ENCODE measurements around the gene ARHGAP5.

ARHGAP5 gene

DNA sequence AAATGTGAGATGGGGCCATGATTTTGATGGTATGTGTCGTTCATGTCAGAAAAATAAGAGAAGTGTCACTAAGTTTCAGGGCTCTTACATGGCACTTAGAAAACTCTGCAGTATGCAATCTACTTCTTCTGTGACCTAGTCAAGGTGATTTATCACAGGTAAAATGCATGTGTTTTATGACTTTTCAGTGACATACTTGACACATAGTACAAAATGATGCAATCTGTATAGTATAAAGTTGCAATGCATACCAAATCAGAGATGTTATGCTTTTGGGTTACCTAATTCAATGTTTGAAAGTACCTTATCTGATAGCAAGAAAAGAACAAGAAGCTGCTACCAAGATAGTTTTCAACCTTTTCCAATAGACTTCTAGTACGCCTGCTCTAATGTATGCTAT lies 21.9 kb upstream of the ARHGAP5 start:
- no peak for DNase-seq
- H3K4me3 Mint-ChIP-seq: no peak overlapping the region
- no peaks in the 10 kb centered on the region for H3K4me1 Mint-ChIP-seq (ENCODE audit: low read depth in 2 of 2)
- H3K36me3 Mint-ChIP-seq (ENCODE audit: insufficient read depth): no peaks in the 10 kb centered on the region
- H3K27ac Mint-ChIP-seq: no peak overlapping the region
- H3K27me3 Mint-ChIP-seq: peaks cover 31 to 36% of the 10 kb centered on the region in 2 donors
- no peak for ATAC-seq (replicated peaks)
- H3K9me3 Mint-ChIP-seq: no peaks in the 10 kb centered on the region

GRCh38 chr14:32059702-32060101 lies 17.4 kb upstream of the ARHGAP5 start:
- no peaks in the 10 kb centered on the region for H3K4me1 Mint-ChIP-seq (ENCODE audit: low read depth in 2 of 2)
- peaks cover 35 to 42% of the 10 kb centered on the region in 2 donors for H3K27me3 Mint-ChIP-seq
- ATAC-seq (replicated peaks) (no peak), DNase-seq (no peak)
- no peaks in the 10 kb centered on the region for H3K9me3 Mint-ChIP-seq
- no peak overlapping the region for H3K4me3 Mint-ChIP-seq
- H3K36me3 Mint-ChIP-seq (ENCODE audit: insufficient read depth): no peaks in the 10 kb centered on the region
- H3K27ac Mint-ChIP-seq: no peak overlapping the region

- no peaks in the 10 kb centered on the region for H3K36me3 Mint-ChIP-seq (ENCODE audit: insufficient read depth)
- H3K4me3 Mint-ChIP-seq: no peak overlapping the region
- no peaks in the 10 kb centered on the region for H3K4me1 Mint-ChIP-seq (ENCODE audit: low read depth in 2 of 2)
- ATAC-seq (replicated peaks): no peak
- H3K27me3 Mint-ChIP-seq: peaks cover 8% of the 10 kb centered on the region in 2 donors
- DNase-seq: no peak
- H3K9me3 Mint-ChIP-seq: no peaks in the 10 kb centered on the region
- H3K27ac Mint-ChIP-seq: no peak overlapping the region
Measured at GRCh38 chr14:32064931-32065330, 12.2 kb upstream of the ARHGAP5 start.

DNA sequence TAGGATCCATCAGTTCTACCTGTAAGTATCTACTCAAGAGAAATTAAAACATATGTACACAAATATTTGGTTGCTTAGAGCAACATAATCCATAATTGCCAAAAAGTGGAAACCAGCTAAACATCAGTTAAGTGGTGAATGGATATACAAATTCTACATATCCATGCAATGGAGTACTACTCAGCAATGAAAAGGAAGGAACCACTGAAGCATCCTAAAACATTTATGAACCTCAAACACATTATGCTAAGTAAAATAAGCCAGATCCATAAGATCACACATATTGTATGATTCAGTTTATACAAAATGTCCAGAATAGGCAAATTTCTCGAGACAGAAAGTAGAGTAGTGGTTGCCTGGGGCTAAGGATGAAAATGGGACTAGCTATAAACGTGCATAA lies 8.4 kb upstream of the ARHGAP5 start:
- ATAC-seq (replicated peaks) (no peak), DNase-seq (no peak)
- Mint-ChIP-seq H3K27me3 (peaks cover 0 to 6% of the 10 kb centered on the region in 2 donors), H3K36me3 (ENCODE audit: insufficient read depth) (no peaks in the 10 kb centered on the region), H3K27ac (no peak overlapping the region), H3K4me1 (ENCODE audit: low read depth in 2 of 2) (peaks cover 1 to 2% of the 10 kb centered on the region in 2 donors), H3K4me3 (no peak overlapping the region), H3K9me3 (no peaks in the 10 kb centered on the region)

GRCh38 chr14:32070282-32070681 lies 6.8 kb upstream of the ARHGAP5 start:
- peaks cover 1 to 3% of the 10 kb centered on the region in 2 donors for H3K4me1 Mint-ChIP-seq (ENCODE audit: low read depth in 2 of 2)
- no peak for ATAC-seq (replicated peaks)

DNA sequence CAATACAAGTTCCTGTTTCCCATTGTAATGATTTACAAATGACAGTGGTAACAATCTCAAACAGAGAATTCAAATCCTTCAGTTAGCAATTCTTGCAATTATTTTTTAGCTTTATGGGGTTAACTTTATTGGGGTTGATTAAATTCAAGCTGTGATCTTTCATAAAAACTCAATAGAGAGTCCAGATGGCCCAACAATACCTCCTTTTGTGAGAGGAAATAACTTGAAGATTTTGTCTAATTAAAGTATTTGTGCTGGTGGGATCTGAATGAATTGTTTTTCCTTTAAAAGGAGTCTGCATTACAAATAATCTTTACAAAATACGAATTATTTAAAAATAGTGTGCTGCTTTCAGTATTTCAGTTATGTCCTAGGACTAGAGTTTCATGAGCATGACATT lies 4.4 kb upstream of the ARHGAP5 start:
- ATAC-seq (replicated peaks) (no peak), DNase-seq (no peak)
- Mint-ChIP-seq H3K4me3 (no peak overlapping the region), H3K27me3 (no peaks in the 10 kb centered on the region), H3K36me3 (ENCODE audit: insufficient read depth) (peaks cover 4% of the 10 kb centered on the region), H3K9me3 (no peaks in the 10 kb centered on the region), H3K4me1 (ENCODE audit: low read depth in 2 of 2) (peaks cover 6 to 7% of the 10 kb centered on the region in 2 donors), H3K27ac (no peak overlapping the region)

More at GRCh38 chr14:32070282-32070681, 6.8 kb upstream of the ARHGAP5 start:
- DNase-seq: no peak
- Mint-ChIP-seq H3K9me3 (no peaks in the 10 kb centered on the region), H3K27me3 (no peaks in the 10 kb centered on the region), H3K27ac (no peak overlapping the region), H3K4me3 (no peak overlapping the region), H3K36me3 (ENCODE audit: insufficient read depth) (no peaks in the 10 kb centered on the region)

- Mint-ChIP-seq H3K9me3 (no peaks in the 10 kb centered on the region), H3K4me1 (ENCODE audit: low read depth in 2 of 2) (peaks cover 15% of the 10 kb centered on the region in 2 donors), H3K27ac (peak overlapping the region in 1 of 2 donors; percentile 13), H3K4me3 (no peak overlapping the region), H3K27me3 (no peaks in the 10 kb centered on the region), H3K36me3 (ENCODE audit: insufficient read depth) (peaks cover 4% of the 10 kb centered on the region)
- ATAC-seq (replicated peaks) (peak; percentile 31), DNase-seq (peak; percentile 59 to 60 (median 59))
Measured at GRCh38 chr14:32073537-32074189, 3.4 kb upstream of the ARHGAP5 start.

DNA sequence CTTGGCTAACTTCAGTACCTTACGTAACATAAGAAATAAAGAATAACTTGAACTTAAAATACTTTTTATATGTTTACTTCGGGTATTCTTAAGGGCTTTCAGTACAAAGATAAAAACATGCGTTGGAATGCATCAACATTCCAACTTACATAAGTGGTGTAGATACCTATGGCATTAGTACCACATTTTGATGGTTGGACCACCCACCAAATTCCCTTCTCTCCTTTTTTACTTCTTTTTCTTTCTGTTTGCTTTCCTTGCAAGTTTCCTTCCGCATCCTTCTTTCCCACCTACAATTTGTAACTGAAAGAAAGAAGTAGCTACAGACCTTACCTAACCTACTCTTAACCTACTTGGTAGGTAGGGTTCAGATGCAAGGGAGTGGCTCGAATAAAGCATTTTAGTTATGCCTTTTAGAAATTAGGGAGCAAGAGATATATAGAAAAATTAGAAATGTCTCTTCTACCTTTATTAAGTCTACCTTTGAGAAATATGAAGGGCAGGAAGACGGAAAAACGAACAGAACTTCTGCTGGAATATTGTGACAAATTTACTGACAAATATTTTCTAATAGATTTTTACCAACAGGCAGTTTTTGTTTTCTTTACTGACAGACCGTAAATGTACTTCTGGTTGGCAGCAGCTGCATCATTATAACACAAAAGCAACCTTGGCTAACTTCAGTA lies 2.1 kb upstream of the ARHGAP5 start:
- Mint-ChIP-seq H3K36me3 (ENCODE audit: insufficient read depth) (peaks cover 4% of the 10 kb centered on the region), H3K9me3 (no peaks in the 10 kb centered on the region), H3K4me3 (peak overlapping the region in 1 of 2 donors; percentile 96), H3K27ac (no peak overlapping the region), H3K27me3 (no peaks in the 10 kb centered on the region), H3K4me1 (ENCODE audit: low read depth in 2 of 2) (peaks cover 20 to 24% of the 10 kb centered on the region in 2 donors)
- DNase-seq (no peak), ATAC-seq (replicated peaks) (no peak)

GRCh38 chr14:32075672-32076277 lies 1.3 kb upstream of the ARHGAP5 start:
- H3K9me3 Mint-ChIP-seq: no peaks in the 10 kb centered on the region
- peaks cover 20 to 24% of the 10 kb centered on the region in 2 donors for H3K4me1 Mint-ChIP-seq (ENCODE audit: low read depth in 2 of 2)
- peak; percentile 32 for ATAC-seq (replicated peaks)
- H3K4me3 Mint-ChIP-seq: peak overlapping the region; percentile 92 to 96
- no peak for DNase-seq
- peak overlapping the region; percentile 89 to 91 for H3K27ac Mint-ChIP-seq
- H3K36me3 Mint-ChIP-seq (ENCODE audit: insufficient read depth): peaks cover 4% of the 10 kb centered on the region
- H3K27me3 Mint-ChIP-seq: no peaks in the 10 kb centered on the region

- peak overlapping the region; percentile 89 to 91 for H3K27ac Mint-ChIP-seq
- no peaks in the 10 kb centered on the region for H3K9me3 Mint-ChIP-seq
- peak; percentile 55 for ATAC-seq (replicated peaks)
- H3K27me3 Mint-ChIP-seq: peaks cover 0 to 4% of the 10 kb centered on the region in 2 donors
- peaks cover 20 to 29% of the 10 kb centered on the region in 2 donors for H3K4me1 Mint-ChIP-seq (ENCODE audit: low read depth in 2 of 2)
- H3K4me3 Mint-ChIP-seq: peak overlapping the region; percentile 92 to 96
- peaks cover 4% of the 10 kb centered on the region for H3K36me3 Mint-ChIP-seq (ENCODE audit: insufficient read depth)
- DNase-seq: peak; percentile 56 to 64 (median 60)
Measured at GRCh38 chr14:32076278-32077080, 625 bp upstream of the ARHGAP5 start.

DNA sequence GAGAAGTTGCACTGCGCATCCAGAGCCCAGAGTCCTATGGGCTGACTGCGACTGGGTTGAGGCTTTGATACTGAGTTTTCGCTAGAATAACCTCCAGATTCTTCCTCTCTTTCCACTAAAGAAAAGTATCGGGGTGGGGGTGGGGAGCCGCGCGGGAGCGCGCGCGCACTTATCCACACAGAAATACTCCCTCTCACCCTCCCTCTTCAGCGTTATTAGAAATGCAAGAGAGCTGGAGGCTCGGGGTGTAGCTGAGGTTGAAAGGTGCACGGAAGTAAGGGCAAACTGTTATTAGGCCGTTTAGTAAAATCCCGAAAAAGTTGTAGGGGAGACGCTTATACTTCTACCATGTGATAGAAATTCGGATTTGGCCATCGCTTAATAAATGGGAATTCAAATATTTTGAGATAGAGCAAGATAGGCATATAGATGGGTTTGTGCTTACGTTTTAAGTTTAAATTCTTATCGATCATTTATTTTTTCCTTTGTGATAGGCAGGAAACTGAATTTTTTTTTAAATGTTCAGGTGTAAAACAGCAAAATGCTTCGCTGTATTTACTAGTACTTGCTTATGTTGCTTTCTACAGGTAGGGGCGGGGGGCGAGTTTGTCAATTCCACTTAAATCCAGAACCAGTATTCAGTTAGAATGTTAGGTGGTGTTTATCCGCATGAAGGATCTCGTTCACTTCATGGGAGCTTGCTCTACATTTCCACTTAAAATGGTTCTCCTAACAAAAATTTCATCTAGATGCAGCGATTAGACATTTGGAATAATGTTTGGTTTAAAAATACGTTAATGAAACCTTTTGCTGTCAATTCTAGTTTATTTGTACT lies 1.1 kb downstream of the ARHGAP5 start:
- Mint-ChIP-seq H3K4me1 (ENCODE audit: low read depth in 2 of 2) (peaks cover 22 to 34% of the 10 kb centered on the region in 2 donors), H3K36me3 (ENCODE audit: insufficient read depth) (peaks cover 4% of the 10 kb centered on the region), H3K9me3 (no peaks in the 10 kb centered on the region), H3K27ac (peak overlapping the region; percentile 89 to 91), H3K27me3 (peaks cover 0 to 4% of the 10 kb centered on the region in 2 donors), H3K4me3 (peak overlapping the region; percentile 92 to 96)
- DNase-seq: peak in 1 of 3 experiments; percentile 2
- no peak for ATAC-seq (replicated peaks)

DNA sequence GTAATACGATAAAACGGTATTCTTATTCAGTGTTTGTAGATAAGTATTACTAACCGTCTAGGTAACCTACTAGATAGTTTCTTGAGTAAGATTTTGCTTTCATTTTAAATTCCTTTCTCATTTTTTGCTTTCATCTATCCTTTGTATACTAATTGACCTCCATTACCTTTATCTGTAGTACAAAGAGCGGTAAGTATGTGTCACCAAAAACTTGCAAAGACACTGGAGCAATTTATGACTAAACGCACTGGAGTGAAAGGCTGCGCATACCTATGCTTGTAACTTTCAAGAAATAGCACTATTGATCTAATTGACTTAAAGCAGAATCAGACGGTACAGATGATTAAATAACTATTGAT lies 1.7 kb downstream of the ARHGAP5 start:
- H3K9me3 Mint-ChIP-seq: no peaks in the 10 kb centered on the region
- H3K27me3 Mint-ChIP-seq: peaks cover 0 to 4% of the 10 kb centered on the region in 2 donors
- peaks cover 4% of the 10 kb centered on the region for H3K36me3 Mint-ChIP-seq (ENCODE audit: insufficient read depth)
- peak overlapping the region; percentile 92 to 96 for H3K4me3 Mint-ChIP-seq
- no peak for ATAC-seq (replicated peaks)
- H3K27ac Mint-ChIP-seq: no peak overlapping the region
- H3K4me1 Mint-ChIP-seq (ENCODE audit: low read depth in 2 of 2): peaks cover 22 to 31% of the 10 kb centered on the region in 2 donors
- DNase-seq: no peak
